GM12875 (cell line): Measurements from ENCODE around the gene SLC22A13.

Experiments used
- H3K4me3 ChIP-seq: one replicate; pipeline ENCODE4 v1.5.1; 2011; ENCODE audit warnings: low read depth, low read length, control low read depth
- TF ChIP-seq, protein P1 (sequence below): IDR thresholded peaks from 2 replicates; pipeline ENCODE4 v1.5.1; 2011; ENCODE audit warnings: low read depth, mild to moderate bottlenecking, control low read depth, inconsistent platforms, low read length, moderate library complexity, borderline replicate concordance; ENCODE audit not compliant: insufficient read depth

SLC22A13 gene

DNA sequence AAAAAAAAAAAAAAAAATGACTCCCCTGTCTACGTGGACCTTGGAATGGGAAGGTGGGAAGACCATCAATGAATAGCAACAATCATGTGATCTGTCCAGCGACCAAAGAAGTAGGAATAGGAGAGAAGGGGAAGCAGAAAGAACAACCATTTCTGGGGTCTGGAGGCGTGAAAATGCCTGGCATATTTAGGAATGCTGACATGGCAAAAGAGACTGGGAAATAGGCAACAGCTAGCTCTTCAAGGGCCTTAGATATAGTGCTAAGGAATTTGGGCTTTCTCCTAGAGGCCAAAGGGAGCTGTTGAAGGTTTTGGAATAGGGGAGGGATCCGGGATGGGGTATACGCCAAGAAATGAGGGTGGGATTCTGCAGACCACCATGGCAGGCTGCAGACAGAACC is 5.9 kb downstream of the SLC22A13 start:
- TF ChIP-seq, protein P1, sequence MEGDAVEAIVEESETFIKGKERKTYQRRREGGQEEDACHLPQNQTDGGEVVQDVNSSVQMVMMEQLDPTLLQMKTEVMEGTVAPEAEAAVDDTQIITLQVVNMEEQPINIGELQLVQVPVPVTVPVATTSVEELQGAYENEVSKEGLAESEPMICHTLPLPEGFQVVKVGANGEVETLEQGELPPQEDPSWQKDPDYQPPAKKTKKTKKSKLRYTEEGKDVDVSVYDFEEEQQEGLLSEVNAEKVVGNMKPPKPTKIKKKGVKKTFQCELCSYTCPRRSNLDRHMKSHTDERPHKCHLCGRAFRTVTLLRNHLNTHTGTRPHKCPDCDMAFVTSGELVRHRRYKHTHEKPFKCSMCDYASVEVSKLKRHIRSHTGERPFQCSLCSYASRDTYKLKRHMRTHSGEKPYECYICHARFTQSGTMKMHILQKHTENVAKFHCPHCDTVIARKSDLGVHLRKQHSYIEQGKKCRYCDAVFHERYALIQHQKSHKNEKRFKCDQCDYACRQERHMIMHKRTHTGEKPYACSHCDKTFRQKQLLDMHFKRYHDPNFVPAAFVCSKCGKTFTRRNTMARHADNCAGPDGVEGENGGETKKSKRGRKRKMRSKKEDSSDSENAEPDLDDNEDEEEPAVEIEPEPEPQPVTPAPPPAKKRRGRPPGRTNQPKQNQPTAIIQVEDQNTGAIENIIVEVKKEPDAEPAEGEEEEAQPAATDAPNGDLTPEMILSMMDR: no peak
- H3K4me3 ChIP-seq: no peak overlapping the region

DNA sequence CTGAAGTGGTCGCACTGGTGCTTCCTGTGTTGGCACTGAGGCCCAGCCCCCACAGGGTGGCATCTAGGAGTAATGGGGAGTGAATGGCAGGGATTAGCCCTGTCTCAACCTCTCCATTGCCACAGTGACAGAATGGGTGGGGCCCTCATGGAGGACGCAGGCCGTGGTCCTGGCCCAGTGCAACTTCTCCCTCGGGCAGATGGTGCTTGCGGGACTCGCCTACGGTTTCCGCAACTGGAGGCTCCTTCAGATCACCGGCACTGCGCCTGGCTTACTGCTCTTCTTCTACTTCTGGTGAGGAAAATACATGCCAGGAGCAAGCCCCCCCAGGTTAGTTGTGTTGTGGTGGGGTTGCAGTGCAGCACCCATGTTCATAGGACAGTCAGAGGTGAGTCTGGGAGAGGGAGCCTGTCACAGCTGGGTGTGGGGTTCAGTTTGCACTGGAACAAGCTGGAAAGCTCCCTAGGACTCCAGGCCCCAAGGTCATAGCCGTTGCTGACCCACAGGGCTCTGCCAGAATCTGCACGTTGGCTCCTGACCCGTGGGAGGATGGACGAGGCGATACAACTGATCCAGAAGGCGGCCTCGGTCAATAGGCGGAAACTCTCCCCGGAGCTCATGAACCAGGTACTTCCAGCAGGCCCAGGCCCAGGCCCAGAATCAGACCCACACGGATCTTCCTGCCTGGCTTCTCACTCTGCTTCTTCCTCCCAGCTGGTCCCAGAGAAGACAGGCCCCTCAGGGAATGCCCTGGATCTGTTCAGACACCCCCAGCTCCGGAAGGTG is 9.4 kb downstream of the SLC22A13 start:
- no peak overlapping the region for H3K4me3 ChIP-seq
- TF ChIP-seq, protein P1: no peak

DNA sequence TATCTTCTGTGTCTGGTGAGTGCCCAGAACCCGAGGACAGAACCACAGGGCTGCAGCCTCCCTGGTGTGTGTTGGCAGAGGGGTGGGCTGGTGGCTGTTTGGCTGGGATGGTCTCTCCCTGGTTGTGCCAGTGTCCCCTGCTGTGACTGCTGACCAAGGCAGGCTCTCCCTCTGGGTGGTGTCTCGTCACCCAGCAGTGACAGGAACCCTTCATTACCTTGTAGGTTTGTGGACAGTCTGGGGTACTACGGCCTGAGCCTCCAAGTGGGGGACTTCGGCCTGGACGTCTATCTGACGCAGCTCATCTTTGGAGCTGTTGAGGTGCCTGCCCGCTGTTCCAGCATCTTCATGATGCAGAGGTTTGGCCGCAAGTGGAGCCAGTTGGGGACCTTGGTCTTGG is 10.0 kb downstream of the SLC22A13 start:
- TF ChIP-seq, protein P1: no peak
- H3K4me3 ChIP-seq: no peak overlapping the region

DNA sequence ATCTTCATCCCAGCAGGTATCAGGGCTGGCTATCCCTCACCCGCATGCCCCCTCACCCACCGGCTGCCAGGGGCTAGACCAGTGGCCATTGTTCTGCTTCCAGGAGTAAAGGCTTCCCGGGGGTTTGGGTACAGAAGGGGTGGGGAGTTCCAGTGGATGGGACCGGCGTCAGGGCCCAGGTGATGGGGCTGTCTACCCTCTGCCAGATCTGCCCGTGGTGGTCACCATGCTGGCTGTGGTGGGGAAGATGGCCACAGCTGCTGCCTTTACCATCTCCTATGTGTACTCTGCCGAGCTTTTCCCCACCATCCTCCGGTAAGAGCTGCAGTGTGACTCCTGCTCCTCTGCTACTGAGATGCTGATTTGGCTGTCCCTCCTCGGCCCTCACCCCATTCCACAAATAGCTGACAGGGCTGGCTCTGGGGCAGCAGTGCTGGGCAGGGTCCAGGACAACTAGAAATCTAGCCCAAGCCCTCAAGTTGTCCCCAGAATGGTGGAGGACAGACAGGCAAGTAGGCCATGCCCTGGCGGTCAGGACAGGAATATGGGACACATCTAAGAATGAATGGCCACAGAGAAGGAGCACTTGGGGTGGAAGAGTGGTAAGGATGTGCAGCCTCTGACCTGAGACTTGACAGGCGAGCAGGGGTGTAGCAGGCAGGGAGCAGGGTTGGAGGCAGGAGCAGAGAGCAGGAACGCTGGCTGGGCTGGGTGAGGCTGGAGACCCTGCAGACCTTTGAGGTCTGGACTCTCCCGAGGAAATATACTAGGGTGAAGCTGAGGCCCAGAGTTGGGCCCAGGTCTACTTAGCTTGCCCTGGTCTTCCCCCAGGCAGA is 10.7 kb downstream of the SLC22A13 start:
- no peak overlapping the region for H3K4me3 ChIP-seq
- TF ChIP-seq, protein P1: no peak

DNA sequence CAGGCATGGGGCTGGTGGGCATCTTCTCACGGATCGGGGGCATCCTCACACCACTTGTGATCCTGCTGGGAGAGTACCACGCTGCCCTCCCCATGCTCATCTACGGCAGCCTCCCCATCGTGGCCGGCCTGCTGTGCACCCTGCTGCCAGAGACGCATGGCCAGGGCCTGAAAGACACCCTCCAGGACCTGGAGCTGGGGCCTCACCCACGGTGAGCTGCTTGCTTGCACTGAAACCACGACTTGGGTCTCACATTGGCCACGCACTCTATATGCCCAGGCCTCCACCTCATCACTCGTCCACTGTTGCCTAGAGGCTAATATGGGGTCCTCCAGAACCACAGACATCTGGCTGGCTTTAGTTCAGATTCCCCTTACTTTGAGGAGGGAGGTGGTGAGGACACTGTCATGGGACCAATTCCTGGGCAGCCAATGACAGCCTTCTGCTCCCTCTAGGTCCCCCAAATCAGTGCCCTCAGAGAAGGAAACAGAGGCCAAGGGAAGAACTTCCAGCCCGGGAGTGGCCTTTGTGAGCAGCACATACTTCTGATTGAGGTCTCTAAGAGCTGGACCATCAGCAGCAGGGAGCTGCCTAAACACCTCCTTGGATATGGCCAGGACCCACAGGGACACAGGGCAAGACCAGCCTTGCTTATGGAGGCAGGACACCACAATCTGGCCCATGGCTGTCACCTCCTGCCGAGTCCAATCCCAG is 11.5 kb downstream of the SLC22A13 start:
- no peak overlapping the region for H3K4me3 ChIP-seq
- TF ChIP-seq, protein P1: no peak

DNA sequence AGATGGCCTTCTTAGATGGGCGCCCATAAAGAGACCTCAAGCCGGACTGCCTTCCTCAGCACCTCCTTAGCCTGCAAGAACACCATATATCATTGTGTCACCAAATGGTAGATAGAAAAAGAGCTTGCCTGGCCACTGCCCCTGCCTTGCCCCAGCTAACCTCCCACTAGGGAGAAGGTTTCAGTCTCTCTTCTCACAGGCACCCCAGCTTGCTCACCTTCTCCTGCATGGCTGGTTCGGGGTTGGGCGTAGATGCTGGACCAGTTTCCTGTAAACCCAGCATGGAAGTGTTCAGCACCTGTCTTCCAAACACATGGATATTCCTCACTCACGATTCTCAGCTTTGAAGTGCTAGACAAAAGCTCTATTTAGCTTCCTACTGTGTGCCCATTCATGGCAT is 13.2 kb downstream of the SLC22A13 start:
- H3K4me3 ChIP-seq: no peak overlapping the region
- TF ChIP-seq, protein P1: no peak
